OCI-M1 (cell line): ENCODE data around the gene CACNA2D2.

Experiments
- DNase-seq: peaks from one replicate; lab custom pipeline; 2025; lab: John Stamatoyannopoulos, UW

The CACNA2D2 gene

DNA sequence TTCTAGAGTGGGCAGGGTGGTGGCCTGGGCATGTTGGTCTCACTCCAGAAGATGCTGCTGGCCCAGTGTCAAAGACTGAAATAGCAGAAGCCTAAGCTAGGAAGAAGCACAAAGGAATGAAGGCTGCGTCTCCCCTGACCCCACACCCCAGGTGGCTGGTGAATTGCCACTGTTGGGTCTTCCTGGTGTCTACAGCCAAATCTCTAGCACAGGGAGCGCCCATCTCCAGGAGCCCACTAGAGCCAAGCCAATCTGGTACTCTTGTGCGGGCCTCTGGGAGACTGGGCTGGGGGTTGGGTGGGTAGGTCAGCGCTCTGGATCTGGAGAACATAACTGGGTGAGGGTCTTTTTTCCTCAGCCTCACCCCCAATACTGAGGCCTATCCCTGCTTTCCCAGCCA is 176.3 kb downstream of the CACNA2D2 start:
- DNase-seq: no peak

DNA sequence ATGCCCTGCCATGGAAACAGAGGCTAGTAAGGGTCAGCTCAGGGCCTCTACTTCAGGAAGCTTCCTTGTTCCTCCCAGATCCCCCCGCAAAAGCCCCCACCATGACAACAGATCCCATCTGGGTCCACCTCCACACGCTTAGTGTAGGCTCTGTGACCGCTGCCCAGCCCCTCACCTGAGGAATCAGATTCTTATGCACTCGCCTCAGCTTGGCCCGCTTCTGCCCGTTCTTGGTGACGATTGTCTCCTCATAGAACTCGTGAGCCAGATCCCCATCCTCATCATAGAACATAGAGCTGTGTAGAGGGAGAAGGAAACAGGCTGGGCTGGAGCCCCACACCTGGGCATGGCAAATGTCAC is 177.3 kb downstream of the CACNA2D2 start:
- DNase-seq: no peak

DNA sequence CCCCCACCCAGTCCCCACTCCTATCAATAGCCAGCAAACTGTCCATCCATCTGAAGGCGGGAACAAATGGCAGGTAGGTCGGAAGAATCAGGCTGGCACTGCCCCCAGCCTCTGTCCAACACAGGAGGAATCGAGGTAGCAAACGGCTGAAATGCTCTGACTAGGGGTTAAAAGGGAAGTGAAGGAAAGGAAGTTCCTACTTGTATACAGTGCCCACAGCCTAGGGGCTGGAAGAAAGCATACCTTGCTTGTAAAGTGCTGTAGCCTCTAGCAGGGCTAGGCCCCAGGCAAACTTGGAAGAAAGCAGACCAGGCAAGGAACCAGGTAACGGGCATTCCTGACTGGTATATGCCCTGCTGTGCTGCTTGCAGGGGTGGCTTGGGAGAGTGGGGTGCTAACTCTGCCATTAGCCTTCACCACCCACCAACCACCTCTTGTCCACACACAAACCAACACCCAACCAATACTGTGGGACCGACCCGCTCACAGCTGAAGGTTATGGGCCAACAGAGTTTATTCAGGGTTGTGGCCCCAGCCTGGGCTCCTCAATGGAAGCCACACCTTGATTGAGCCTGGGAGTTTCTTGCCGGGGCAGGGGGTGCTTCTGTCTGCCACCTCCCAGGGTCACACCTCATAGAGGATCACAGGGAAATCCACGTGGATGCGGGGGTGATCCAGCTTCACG is 177.8 kb downstream of the CACNA2D2 start:
- no peak for DNase-seq

DNA sequence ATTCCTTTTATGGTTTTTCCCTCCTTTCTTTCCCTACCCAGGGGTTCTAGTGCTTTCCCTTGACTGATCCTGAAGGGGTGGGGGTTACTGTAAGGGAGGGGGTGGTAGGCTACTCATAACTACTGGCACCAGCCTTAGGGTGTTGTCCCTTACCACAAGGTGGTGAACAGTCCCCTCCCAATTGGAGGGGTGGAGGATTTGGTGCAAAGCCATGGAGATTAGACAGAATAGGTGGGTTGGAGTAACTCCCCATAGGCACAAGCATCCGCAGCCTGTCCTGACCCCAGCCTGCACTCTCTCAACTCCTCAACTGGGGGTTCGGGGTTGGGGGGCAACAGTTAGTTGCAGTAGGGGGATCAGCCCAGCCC is 178.3 kb downstream of the CACNA2D2 start:
- DNase-seq: no peak

DNA sequence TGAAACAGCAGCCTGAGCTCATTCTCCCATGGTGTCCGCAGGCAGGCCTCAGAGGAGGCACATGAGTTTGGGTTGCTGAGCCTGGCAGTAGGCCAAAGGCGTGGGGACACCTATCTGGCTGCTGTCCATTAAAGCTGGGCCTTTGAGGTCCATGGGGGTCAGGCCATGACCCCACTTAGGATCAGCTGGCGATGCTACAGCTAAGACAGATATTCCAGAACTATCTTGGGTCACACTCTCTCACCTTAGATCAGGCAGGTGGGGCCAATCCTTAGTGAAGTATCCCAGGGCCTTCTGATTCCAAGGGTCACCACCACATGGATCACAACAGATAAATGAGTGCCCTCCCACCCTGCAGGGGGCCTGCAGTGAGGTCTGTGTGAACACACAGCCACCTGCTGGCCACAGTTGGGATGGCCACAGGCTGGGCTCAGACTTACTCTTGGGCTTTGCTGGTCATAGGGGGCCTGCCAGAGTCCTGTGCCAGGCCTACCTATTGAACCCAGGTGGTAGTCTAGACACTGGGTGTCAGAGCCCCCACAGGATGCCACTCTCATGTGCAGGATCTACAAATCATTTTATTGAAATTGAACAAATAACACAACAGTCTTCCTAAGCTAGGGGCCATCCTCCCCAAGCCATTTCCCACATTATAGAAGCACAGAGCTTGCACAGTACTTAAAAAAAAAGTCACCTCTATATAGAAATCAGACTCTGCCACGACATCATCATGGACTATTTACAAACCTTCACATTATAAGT is 178.9 kb downstream of the CACNA2D2 start:
- peak; percentile 72 for DNase-seq

DNA sequence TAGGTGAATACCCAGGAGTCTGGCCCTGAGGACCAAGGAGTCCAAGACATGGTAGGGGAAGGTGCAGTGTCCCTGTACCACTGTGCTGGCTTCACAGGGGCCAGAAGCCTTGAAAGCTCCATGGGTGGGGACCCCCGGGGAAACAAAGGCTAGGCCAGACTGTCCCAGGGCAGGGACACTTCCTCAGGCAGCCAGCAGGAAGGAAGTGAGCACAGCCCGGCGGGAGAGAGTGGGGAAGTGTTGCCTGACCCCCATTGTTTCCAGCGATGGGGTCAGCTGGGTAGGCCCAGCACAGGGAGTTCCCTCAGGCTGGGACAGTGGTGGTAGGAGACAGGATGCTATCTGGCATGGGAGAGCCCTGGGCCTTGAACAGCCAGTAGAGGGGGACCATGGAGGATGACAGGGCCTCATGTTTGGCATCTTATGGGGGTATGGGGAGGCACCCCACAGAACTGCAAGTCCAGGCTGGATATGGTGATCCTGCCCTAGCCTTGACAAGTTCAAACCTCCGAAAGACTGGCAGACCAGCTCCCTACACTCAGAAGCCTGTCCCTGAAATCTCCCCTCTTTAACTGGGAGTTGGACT is 179.7 kb downstream of the CACNA2D2 start:
- no peak for DNase-seq

DNA sequence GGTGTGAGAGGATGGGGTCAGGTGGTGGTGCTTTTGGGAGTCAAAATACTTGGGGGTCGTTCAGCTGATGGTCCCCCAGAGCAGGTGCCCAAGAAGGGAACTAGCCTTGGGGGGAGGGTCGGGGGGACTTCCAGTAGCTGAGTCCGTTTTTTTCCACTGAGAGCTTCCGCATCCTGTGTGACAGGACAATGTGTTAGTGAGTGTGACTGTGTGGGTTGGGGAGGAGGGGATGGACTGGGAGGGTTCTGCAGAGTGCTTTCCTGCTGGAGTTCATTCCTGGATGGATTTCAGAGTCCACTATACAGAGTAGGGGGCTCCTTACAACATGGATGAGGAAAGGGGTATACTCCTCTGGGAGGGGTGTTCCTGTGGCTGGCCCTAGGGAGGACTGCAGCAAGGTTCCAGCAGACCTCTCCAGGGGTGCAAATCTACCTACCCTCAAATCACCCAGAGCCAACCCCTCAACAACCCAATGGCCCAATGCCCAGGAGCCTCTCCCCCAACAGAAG is 180.3 kb downstream of the CACNA2D2 start:
- no peak for DNase-seq

DNA sequence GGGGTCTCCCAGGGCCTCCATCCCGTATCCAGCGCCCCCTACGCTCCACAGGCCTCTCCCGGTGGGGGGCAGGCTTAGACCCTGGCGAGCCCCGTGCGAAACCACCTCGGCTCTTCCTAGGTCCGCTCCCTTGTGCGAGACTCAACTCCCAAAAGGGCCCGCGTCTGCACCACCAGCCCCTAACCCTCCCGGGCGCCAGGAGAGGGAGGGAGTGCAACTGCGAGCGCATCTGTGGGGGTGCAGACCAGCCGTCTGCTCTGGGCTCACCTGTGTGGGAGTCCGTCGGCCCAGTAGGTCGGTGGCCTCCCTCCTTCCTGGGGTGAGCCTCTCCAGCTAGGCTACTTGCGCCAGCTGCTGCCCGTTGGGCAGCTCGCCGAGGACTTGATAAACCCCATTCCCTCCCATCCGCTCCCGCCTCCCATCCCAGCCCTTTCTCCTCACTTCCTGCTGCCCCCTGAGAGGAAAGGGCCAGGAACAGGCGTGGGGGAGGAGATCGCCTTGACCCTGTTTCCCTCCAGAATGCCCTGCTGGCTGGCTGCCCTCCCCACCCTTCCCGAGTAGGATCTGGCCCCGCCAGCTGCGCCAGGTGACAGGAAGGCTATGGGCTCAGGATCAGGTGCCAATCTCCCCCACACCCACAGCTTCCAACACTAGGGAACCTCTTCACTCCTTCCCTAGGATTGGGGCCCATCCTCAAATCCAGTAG is 180.9 kb downstream of the CACNA2D2 start, which contains the start of gene HYAL2:
Gene HYAL2 (minus strand): TSS at position 360 of the 706 bp plus-strand sequence. CDS start 2,256 bp downstream, outside the sequence.
- no peak for DNase-seq

DNA sequence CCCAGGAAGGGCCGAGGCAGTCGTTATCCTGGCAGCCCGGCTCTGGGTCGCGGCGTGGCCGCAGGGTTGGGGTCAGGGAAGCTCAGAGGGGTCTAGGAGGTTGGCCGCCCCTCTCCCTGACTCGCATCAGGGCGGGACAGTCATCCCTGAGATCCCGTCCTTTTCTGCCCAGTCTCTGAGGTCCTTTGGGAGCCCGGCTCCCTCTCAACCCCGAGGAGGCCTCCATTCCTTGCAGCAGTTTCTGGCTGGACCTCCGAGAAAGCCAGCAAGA is 181.4 kb downstream of the CACNA2D2 start:
- no peak for DNase-seq

DNA sequence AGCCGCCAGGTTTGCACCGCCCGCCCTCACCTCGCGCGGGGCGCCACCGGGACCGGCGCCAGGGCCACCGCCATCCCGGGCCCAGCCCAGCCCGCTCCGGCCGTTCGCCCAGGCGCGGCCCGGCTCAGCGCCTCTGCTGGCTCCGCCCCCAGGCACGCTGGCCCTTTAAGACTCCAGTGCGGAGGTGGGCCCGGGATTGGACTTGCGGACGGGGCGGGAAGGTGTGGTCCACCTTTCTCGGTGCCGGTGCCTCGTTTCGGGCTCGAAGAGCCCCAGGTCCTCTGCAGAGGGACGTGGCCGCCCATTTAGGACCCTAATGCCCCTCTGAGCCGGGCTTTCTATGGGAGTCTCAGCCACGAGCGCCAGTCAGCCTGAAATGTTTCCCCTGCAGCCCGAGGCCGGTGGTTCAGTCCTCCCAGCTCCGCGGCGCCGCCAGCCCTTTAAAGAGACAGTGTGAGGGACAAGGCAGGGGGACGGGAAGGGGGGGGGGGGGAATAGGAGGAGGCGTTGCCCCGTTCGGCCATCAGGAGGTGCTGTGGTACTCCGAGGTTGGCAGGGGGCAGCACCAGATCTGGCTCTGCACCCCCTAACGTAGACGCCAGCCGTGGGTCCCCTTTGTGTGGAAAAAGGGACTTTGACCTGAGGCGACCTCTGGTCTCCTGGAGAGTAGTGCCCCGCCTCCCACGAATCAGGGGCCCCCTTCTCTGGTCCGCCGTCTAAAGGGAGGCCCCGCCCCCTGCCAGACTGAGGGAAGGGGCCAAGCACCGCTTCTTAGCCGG is 181.9 kb downstream of the CACNA2D2 start:
- DNase-seq: peak; percentile 87

DNA sequence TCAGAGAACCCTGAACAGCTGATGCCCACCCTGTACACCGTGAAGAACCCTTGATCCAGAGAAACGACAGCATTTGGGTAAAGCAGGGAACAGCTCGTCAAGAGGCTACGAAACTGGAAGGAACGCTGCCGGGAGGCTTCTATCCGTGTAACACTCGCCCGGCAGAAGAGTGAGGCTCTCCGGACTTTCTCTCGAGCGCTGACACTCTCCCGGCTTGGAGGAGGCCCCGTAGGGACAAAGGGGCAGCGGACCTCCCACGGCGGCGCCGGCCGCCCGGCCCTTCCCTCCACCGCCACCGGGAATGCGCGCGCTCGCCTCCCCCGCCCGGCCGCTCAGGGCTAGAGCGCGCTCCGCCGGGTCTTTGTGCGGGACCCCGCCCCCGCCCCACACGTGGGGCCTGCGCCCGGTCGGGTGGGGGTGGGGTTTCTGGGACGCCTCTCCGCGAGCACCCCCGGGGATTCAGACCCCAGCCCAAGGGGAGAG is 182.5 kb downstream of the CACNA2D2 start:
- DNase-seq: peak; percentile 79

DNA sequence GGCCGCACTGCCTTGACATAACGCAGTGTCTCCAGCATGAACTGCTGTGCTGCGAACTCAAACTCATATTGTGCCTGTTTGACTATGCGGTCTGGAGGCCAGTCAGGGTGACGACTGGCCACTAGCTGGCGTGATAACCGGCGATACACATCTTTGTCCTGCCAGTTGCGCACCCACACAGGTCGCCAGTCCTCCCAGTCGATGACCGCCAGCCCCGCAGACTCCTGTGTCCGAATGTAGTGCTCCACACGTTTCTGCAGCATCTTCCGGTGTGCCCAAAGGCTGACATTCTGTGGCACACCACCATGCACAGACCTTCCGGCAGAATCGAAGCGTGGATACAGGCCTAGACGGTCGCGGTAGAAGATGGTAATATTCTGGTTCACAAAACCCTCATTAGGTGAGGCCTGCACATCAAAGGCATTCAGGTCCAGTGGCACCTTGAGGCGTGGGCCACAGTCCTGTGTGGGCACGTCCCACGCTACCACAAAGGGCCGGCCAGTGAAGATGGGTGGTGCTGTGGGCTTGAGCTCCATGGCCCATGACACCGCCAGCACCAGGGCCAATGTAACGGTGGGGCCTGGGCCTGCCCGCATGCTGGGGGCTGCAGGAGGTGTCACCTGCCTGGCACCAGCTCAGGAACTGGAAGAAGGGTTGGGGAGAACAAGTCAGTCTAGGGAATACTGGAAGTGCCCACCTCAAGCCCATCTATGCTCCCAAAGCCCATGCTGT is 183.4 kb downstream of the CACNA2D2 start:
- DNase-seq: no peak

DNA sequence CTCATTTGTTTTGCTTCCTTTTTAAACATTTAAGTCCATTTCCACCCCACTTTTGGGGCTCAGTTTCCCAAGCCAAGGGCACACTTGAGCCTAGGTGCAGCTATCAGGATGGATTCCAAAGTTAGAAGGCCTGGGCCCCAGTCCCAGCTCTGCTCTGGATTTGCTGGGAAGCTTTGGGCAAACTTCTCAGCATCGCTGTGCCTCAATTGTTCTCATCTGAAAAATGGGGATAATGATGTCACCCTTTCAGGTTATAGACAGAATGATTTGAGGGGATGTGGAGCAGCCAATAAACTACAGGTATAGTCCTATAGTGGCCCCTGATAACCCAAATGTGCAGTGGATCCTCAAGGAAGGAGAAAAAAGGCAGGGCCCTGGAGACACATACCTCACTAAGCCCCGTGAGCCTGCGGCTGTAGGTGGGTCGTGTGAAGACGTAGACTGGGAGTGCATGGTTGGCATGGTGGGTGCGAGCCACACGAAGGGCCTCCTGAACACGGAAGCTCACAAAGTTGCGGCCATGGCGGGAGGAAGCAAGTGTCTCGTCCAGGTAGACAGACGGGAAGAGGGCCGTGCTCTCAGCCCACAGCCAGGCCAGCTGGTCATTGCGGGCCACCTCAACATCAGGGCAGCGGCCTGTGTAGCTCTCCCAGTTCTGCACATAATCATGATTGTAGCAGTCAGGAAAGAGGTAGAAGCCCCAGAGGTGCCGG is 184.1 kb downstream of the CACNA2D2 start:
- DNase-seq: no peak

DNA sequence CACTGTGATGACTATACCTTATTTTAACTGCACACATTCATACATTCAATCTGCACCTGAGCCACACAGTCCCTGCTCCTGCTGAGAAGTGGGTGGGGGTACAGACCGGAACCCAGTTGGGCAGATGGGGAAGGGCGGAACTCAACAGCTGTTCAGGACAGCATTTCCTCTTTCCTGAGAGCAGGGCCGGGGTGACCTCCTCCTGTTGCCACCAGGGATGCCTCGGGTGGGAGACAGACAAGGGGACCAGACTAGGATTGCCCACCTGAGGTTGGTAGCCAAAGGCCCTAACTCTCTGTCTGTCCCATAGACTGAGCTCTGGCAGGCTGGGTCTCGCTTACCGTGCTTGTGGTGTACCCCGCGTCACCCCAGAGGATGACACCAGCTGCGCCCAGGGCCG is 184.8 kb downstream of the CACNA2D2 start:
- no peak for DNase-seq

DNA sequence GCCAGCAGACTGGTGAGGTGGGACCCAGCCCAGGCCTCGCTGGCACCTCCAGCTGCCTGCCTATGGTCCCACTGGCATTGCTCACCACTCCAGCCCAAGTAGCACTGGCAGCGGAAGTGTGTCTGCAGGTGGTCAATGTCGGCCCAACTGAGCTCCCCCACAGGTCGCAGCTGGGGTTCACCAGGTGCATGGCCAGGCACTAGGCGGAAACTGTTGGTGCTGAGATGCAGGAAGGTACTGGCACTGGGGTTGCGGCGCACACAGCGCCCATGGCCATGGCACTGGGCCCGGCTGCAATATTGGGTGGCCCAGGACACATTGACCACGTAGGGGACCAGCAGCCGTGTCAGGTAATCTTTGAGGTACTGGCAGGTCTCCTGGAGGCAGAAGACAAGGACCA is 185.3 kb downstream of the CACNA2D2 start:
- no peak for DNase-seq

DNA sequence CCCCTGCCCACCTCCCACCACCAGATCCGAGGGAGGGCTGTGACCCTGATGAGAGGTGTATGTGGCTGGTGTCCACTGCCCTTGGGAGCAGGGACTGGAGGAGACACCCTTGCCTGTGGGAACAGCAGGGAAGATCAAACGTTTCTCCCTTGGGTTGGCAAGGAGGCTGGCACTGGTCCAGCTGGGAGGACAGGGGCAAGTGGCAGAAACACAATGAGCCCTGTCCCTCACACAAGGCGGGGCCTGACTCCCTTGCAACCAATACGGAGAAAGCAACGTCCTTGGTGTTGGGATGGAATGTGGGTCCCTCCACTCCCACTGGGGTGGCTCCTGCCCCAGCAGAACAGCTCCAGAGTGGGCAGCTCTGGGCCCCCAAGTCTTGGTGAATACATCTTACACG is 186.1 kb downstream of the CACNA2D2 start:
- DNase-seq: no peak

DNA sequence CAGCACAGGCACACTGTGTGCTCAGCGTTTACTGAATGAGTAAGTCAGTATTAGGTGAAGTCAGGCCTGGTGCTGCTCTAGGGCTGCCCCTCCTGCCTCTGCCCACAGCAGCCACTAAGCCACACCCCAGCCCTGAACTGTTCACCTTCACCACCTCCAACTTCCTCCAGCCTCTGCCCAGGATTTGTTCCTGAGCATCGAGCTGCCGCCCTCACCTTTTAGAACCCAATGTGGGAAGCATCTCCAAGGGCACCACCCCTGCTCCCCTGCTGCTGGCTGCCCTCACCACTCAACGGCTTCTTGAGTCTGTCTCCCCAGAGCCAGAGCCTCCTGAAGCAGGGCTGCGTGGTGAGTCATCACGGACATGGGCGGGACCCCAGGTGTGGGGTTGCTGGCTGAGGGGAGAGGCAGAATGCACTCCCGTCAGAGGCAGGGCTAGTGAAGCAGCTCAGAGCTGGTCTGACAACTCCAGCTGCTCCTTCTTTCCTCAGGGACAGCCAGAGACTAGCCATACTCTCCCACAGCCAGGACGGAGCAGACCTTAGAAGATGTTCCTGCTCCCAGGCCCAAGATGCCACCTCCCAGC is 186.7 kb downstream of the CACNA2D2 start:
- DNase-seq: no peak

DNA sequence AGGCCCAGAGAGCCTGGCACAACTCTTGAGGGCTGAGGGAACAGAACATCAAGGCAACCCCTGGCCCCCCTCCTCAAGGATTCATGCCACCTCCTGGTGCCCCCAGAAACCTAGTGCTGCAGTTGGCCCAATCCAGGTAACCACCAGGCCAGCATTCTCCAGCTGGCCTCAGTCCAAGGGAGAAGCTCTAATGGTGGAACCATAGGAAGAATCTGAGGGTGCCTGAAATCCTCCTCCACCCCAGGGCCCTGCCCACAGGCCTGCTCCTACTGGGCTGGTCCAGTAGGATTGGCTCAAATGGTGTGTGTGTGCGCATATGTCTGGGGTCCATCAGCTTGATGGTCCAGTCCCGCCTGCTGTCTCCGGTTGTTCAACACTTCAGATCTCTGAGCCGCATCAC is 188.6 kb downstream of the CACNA2D2 start:
- no peak for DNase-seq

DNA sequence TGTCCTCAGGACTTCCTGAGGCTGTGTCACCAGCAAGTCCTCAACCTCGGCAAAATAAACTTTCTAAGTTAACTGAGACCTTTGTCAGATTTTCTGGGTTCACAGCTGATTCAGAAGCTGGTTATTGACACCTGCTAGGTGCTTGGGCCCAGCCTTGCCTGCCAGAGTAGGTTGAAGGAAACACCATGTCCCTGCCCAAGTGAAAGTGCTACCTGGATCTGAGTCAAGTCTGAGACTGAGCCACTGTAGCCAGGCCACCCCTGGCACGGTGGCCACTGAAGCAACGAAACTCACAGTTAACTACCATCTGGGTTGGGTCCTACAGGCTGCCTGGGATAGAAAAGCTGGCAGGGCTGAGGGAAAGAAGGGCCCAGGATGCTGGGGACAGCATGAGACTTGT is 189.1 kb downstream of the CACNA2D2 start:
- DNase-seq: no peak
